Epithelial cell of esophagus (primary cell): ENCODE results near the gene ARHGAP11B.
"Not testable (repeated sequence)": the region's sequence is repeated elsewhere in the genome, so short reads cannot be mapped to it uniquely, and the experiment has no call there.

Source experiments
- DNase-seq: peaks from one replicate; pipeline ENCODE4 v3.0.0; 2010; ENCODE audit warnings: low read depth
- H3K4me3 ChIP-seq: 2 replicates; pipeline ENCODE4 v1.5.1; 2011; ENCODE audit warnings: mild to moderate bottlenecking, low read length, control low read depth
- CTCF ChIP-seq: IDR thresholded peaks from 2 replicates; pipeline ENCODE4 v1.5.1; 2011; ENCODE audit warnings: low read depth, mild to moderate bottlenecking, low read length, control low read depth, inconsistent platforms; ENCODE audit not compliant: insufficient read depth; ENCODE audit errors: missing control alignments

The ARHGAP11B gene

GRCh38 chr15:30625436-30626193 lies at the start of gene ARHGAP11B:
Gene ARHGAP11B (plus strand): TSS chr15:30626128.
- peak within 1 kb of the TSS; percentile 68 for H3K4me3 ChIP-seq
- peak; percentile 97 for DNase-seq

GRCh38 chr15:30579394-30579970 lies 46.4 kb upstream of the ARHGAP11B start:
- not testable (repeated sequence) for DNase-seq, H3K4me3 ChIP-seq

GRCh38 chr15:30580716-30581115 lies 45.2 kb upstream of the ARHGAP11B start:
- not testable (repeated sequence) for H3K4me3 ChIP-seq, DNase-seq

DNA sequence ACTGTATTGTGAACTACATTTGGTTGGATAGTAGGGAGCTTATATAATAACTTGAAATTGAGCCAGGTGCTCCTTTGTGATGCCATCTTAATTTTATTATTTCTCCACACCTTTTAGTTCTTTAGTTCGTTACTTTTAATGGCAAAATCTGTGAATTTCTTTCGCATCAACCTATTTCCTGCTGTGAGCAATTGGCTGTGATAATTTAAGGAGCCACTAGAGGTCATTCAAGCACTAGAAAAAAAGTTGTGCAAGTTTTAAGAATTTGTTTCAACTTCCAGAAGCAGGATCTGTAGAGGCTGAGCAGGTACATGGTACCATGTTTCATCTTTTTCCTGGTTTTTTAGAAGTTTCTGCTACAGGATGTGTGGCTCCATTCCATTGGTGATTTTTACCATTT lies 27.0 kb upstream of the ARHGAP11B start:
- not testable (repeated sequence) for H3K4me3 ChIP-seq, DNase-seq

GRCh38 chr15:30603796-30604195 lies 22.1 kb upstream of the ARHGAP11B start, which contains the start of gene GOLGA8H:
Gene GOLGA8H (plus strand): TSS chr15:30604028. CDS start chr15:30604126, 98 bp downstream.
- DNase-seq, result not testable (repeated sequence)

GRCh38 chr15:30612271-30612670 lies 13.7 kb upstream of the ARHGAP11B start:
- not testable (repeated sequence) for DNase-seq, H3K4me3 ChIP-seq

More at GRCh38 chr15:30603796-30604195, 22.1 kb upstream of the ARHGAP11B start, which contains the start of gene GOLGA8H:
- not testable (repeated sequence) for H3K4me3 ChIP-seq

DNA sequence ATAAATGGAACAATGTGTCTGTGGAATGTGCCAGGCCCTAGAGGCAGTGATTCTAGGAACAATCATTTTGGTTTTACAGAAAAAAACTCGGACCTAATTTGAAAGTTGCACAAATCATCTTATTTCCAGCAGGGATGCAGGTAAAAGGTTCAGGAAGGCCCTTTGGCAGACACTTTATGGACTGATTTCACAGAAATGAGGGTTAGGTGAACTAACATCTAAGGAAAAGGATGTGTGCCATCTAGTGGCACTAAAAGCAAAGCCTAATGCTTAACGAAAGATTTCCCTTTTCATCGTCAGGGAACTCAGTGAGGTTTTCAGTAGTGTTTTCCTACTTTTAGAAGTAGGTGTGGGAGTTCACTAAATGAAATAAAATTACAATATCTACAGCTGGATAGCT lies 4.6 kb upstream of the ARHGAP11B start:
- not testable (repeated sequence) for H3K4me3 ChIP-seq
- DNase-seq, result peak; percentile 7

DNA sequence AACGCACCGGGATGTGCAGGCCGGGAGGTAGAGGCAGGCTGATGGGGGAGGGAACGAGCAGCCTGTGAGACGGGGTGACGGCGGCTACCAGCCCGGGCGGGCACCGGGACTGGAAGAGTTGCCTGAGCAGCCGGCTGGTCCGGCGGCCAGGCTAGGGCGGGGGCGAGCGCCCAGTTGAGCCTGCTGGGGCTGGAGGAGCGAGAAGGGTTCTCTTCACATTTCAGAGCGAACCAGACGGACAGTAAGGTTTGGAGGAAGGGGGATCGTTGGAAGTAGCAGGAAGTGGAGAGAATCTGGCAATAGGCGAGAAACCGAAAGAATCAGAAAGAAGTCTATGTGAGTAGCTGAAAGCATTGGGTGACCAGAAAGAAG lies 252 bp downstream of the ARHGAP11B start:
- peak; percentile 9 for DNase-seq
- peak overlapping the region; percentile 68 for H3K4me3 ChIP-seq

- peak overlapping the region; percentile 68 for H3K4me3 ChIP-seq
- not testable (repeated sequence) for DNase-seq
Measured at GRCh38 chr15:30626632-30627031, 704 bp downstream of the ARHGAP11B start.

- peak; percentile 43 for DNase-seq
Measured at GRCh38 chr15:30650012-30650929, 24.3 kb downstream of the ARHGAP11B start.

GRCh38 chr15:30661154-30661553 lies 35.2 kb downstream of the ARHGAP11B start:
- not testable (repeated sequence) for DNase-seq, H3K4me3 ChIP-seq
- peak; percentile 39 for TF ChIP-seq CTCF

More at GRCh38 chr15:30650012-30650929, 24.3 kb downstream of the ARHGAP11B start:
- no peak overlapping the region for H3K4me3 ChIP-seq
- no peak for TF ChIP-seq CTCF

DNA sequence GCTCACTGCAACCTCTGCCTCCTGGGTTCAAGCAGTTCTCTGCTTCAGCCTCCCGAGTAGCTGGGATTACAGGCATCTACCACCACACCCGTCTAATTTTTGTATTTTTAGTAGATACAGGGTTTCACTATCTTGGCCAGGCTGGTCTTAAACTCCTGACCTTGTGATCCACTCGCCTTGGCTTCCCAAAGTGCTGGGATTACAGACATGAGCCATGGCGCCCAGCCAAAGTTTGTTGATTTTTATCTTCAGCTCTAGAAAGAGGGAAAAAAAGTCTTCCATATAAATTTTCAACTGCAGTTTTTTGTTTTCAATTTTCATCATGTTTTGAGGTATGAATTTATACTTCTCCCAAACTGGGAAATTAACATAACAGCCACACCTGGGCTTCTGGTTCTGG lies 43.7 kb downstream of the ARHGAP11B start:
- not testable (repeated sequence) for DNase-seq, H3K4me3 ChIP-seq
